Activated CD4-positive, alpha-beta T cell treated with anti-CD3 and anti-CD28 coated beads, Interleukin-2, amount 50 U/mL, for 24 hours (primary cell): ENCODE results near the gene ARMH4.
A peak's percentile ranks its signal among the peaks of the same experiment; 100 is the strongest.

Source experiments
- DNase-seq, 2 donors: peaks; one replicate each; pipeline ENCODE4 v3.0.0-alpha.2; 2020; ENCODE audit warnings: low read depth in 1 of 2, low spot score in 1 of 2

Gene ARMH4

GRCh38 chr14:58100735-58101368, 51.2 kb downstream of the ARMH4 start:
- DNase-seq = no peak

DNA sequence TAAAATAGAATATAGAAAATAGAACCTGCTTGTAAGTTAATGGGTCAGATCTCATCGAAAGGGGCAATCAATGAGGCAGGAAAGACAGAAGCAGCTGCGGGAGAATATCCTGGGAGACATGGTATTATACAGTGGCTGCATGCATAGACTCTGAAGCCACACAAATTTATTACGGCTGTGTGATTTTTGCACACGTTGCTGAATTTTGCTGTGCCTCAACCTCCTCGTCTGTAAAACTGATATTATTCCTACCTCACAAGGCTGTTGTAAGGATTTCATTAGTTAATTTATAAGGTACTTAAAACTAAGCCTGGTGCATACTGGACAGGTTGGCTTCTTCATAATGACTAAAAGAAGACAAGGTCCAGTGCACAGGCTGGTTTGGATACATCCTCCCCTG, 52.3 kb downstream of the ARMH4 start:
- DNase-seq = no peak

DNA sequence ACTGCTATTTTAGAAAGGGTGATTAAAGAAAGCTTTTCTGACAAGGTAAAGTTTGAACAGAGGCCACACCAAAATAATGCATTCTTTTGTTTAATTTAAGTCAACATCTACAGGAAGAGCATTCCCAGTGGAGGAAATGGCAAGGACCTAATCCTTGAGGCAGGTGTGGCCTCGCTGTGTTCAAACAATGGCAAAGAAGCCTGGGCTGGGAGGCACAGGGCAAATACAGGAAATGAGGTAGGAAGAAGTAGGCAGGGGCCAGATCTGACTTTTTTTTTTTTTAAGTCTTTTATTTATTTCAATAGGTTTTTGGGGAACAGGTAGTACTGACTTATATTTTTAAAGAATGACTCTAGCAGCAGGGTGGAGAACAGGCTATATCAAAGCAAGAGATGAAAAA, 53.5 kb downstream of the ARMH4 start:
- DNase-seq = no peak

GRCh38 chr14:58096731-58097130, 55.3 kb downstream of the ARMH4 start:
- no peak for DNase-seq

DNA sequence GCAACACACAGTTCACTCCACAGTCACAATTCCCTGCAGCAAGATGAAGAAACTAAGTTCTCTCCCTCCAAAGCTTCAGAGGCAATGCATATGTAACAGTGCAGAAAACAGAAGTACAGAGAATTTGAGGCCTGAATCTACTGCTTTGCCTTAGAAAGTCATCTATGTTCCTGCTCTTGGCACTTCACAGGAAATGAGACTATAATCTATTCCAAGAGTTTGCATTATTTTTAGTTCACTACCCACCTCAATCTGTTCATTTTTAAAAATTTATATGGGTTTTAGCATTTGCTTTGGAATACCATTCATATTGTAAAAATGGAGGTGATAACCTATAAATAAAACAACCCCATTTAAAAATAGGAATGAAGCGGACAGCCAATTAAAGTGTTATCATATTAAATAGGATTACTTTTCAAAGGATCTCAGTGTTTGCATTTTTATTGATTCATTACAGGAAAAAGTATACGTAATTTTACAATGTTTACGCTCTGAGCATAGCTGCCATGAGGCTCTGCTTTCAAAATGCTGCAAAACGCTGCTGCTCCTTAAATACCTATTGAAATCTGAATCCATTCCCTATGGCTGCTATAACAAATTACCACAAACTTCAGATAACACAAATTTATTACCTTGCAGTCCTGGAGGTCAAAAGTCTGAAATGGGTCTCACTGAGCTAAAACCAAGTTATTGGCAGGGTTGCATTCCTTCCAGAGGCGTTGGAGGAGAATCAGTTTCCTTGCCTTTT, 60.0 kb downstream of the ARMH4 start:
- no peak for DNase-seq

GRCh38 chr14:58089612-58090011, 62.4 kb downstream of the ARMH4 start:
- DNase-seq = no peak

DNA sequence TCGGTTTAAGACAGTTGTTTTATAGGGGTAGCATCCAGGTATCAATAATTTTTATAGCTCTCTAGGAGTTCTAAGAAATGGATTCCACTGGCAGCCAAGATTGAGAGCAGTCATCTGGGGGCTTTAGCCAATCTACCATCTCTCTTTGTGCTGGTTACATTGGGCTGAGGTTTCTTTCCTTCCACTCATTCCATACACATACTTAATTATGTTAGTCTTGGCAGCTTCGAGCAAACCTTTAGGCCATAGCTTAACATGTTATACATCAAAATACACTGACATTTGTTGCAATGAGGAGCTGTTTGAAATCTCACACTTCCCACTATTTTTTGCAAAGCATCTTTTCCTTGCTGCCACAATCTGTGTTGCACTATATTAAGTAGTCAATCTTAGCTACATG, 63.1 kb downstream of the ARMH4 start:
- DNase-seq = no peak

DNA sequence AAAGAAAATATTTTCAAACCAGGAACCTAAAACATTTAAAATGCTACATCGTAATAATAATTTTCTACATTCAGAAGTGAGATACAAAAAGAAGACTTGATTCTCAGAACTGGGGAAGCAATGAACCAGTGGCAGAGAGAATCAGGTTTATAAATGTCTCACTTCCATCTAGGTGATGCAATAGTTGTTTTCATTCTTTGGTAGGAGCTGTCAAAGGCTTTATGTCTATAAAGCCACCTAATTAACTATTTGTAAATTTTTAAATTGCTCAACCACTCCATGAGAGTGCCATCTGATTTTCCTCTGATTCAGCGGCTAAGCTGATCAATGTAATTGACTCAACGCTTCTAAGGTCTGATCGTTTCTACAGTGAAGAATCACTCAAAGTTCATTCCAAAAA, 66.1 kb downstream of the ARMH4 start:
- DNase-seq = no peak

GRCh38 chr14:58082491-58083098, 69.4 kb downstream of the ARMH4 start:
- DNase-seq = no peak

DNA sequence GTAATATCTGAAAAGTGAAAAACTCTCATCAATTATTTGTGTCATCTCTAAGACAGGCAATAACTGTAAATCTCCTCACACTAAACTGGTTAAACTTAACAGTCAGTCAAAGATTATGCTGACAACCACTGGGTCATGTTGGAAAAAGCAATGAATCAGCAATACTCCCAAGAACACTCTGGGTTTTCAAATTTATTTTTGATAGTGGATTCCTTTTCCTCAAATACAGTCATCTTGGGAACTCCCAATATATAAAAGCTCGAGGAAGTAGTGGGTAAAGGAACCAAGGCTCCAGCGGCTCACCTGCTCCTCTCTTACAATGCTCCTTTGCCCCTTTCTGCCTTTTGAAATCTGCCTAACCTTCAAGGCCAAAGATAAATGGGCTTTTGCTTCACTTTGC, 70.0 kb downstream of the ARMH4 start:
- no peak for DNase-seq

DNA sequence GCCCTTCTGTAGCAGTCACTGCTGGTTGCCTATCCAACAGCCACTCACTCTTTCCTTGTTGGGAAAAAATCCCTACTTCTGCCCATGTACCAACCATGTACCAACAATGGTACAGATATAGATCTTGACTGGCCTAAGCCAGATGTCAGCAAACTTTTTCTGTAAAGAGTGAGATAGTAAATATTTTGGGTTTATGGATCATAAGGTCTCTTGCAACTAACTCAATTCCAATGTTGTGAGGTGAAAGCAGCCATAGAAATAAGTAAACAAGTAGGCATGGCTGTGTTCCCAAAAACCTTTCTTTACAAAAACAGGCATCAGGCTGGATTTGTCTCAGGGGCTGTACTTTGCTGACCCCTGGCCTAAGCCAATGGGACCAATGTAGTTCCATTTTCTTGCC, 73.5 kb downstream of the ARMH4 start:
- no peak for DNase-seq

- no peak for DNase-seq
Observed at GRCh38 chr14:58078068-58078467, 73.9 kb downstream of the ARMH4 start.

DNA sequence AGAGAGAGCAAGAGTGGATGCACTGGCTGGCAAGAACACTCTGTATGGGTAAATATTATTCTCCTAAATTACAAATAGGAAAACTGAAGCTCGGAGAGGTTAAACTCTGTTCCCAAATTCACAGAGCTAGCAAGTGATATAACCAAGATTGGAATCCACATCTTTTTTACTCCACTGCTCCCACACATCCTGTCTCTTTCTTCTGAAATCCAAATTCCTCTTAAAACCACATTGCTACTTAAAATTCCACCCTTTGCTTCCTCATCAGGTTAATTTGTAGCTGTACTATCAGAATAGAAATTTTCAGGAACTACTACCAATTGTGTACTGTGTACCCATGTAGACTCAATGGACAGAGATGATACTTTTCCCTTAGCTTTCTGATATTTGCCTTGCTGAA, 74.4 kb downstream of the ARMH4 start:
- no peak for DNase-seq

DNA sequence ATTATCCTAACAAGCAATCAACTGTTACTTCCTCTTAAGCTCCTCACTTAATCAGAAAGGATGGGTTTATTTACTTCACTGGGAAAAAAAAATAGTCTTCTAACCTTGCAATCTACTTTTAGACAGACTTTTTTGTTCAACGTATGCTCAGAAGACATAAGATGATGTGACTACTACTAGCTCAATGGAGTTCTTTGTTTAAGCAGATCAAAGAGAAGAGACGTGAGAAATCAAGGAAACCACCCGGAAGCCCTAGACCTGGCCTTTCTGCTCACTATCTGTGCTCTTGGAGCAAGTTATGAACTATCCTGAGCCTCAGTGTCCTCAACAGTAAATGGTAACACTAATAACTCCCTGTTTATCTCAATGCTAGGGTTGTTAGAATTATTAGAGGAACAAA, 78.5 kb downstream of the ARMH4 start:
- DNase-seq = no peak

GRCh38 chr14:58072288-58073071, 79.5 kb downstream of the ARMH4 start:
- peak in 1 of 2 donors; percentile 16 for DNase-seq

DNA sequence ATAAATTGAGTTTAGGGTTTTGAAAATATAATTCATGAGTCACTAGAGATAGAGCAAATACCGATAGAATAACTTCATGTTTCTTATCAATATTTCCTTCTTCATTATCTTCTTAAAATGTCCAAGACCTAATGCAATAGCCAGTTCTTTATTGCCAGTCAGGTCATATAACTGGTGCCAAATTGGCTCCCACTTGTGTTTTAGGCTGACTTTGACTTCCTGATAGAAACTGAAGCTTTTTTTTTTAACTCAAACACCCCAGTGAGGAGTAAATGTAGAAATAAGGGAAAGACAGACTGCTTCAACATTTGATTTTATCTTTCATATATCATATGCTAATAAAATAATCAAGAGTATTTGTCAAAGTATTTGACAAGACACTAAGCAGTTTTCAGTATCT, 80.7 kb downstream of the ARMH4 start:
- no peak for DNase-seq

GRCh38 chr14:58068306-58068705, 83.7 kb downstream of the ARMH4 start:
- no peak for DNase-seq

DNA sequence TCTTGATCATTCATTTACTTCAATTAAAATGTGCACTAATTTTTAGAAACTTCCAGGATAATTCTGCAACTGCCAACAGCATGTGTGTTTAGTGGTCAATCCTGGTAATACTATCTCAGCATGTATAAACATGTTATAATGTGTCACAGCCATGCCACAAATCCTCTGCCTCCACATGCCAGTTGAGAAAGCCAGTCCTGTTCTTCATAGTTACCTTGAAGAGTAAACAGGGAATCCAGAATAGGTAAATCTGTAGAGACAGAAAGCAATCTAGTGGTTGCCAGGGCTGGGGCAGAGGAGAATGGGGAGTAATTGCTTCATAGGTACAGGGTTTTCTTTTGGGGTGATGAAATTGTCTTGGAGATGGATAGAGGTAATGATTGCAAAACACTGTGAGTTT, 85.9 kb downstream of the ARMH4 start:
- no peak for DNase-seq

DNA sequence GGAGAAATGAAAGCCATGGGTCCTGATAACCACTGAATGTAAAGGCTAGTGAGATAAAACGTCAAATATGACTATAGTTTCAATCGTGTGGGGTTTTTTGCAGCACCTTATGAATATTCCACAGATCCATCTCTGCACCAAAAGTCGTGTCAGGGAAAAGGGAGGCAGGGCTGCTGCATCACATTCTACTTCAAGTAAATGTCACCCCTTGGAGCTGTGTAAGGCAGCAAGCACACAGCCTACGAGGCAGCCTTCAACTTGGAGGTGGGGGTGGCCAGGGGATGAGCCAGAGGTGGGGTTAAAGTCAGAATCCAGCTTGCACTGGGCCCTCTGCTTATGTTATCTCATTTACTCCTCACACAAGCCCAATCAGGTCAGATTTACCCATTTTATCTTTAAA, 90.4 kb downstream of the ARMH4 start:
- DNase-seq = no peak

- DNase-seq = no peak
Observed at GRCh38 chr14:58060898-58061297, 91.1 kb downstream of the ARMH4 start.

GRCh38 chr14:58060077-58060476, 91.9 kb downstream of the ARMH4 start:
- no peak for DNase-seq

- no peak for DNase-seq
Observed at GRCh38 chr14:58059126-58059525, 92.9 kb downstream of the ARMH4 start.
